Femur (tissue), 1 donor: ENCODE data around the gene TLE5.

Source experiments
- DNase-seq: peaks from one replicate; pipeline ENCODE4 v3.0.0-alpha.2; 2017

The TLE5 gene

GRCh38 chr19:3062165-3063105, at the start of gene TLE5:
Gene TLE5, minus strand, starts transcription at chr19:3062495. Its CDS starts 295 bp downstream, at chr19:3062200.
- peak; percentile 78 for DNase-seq

- DNase-seq = no peak
Observed at GRCh38 chr19:3111586-3112247, 49.4 kb upstream of the TLE5 start.

- no peak for DNase-seq
Observed at GRCh38 chr19:3110126-3110825, 48.0 kb upstream of the TLE5 start.

- DNase-seq = no peak
Observed at GRCh38 chr19:3109491-3109890, 47.2 kb upstream of the TLE5 start.

- DNase-seq = no peak
Observed at GRCh38 chr19:3108775-3109174, 46.5 kb upstream of the TLE5 start.

GRCh38 chr19:3107658-3108057, 45.4 kb upstream of the TLE5 start:
- DNase-seq = no peak

GRCh38 chr19:3106509-3107141, 44.3 kb upstream of the TLE5 start:
- DNase-seq = no peak

GRCh38 chr19:3105641-3106508, 43.6 kb upstream of the TLE5 start:
- no peak for DNase-seq

- no peak for DNase-seq
Observed at GRCh38 chr19:3104708-3104983, 42.4 kb upstream of the TLE5 start.

- DNase-seq = no peak
Observed at GRCh38 chr19:3102239-3103140, 40.2 kb upstream of the TLE5 start.

- DNase-seq = no peak
Observed at GRCh38 chr19:3100747-3101730, 38.7 kb upstream of the TLE5 start.

- DNase-seq = no peak
Observed at GRCh38 chr19:3100331-3100730, 38.0 kb upstream of the TLE5 start.

GRCh38 chr19:3099347-3100145, 37.3 kb upstream of the TLE5 start:
- no peak for DNase-seq

GRCh38 chr19:3098515-3099346, 36.4 kb upstream of the TLE5 start:
- DNase-seq = no peak

GRCh38 chr19:3098141-3098514, 35.8 kb upstream of the TLE5 start:
- DNase-seq = no peak

- DNase-seq = no peak
Observed at GRCh38 chr19:3097442-3097871, 35.2 kb upstream of the TLE5 start.

GRCh38 chr19:3096902-3097326, 34.6 kb upstream of the TLE5 start:
- DNase-seq = no peak
